Liver (tissue), 3 donors: Measurements from ENCODE around the gene OAS2.

ENCODE experiments used
- ATF3 ChIP-seq: IDR thresholded peaks from 2 replicates; pipeline ENCODE4 v1.6.1; 2016; ENCODE audit warnings: antibody characterized with exemption
- CTCF ChIP-seq: fragments of 150-350 bp; IDR thresholded peaks from 2 replicates; pipeline ENCODE4 v1.5.1; 2017; ENCODE audit warnings: improper control_type of control experiment, low read depth, low read length; ENCODE audit not compliant: missing input control
- EGR1 ChIP-seq, 2 donors: IDR thresholded peaks; 2 replicates each; pipeline ENCODE4 v1.6.1; 2016 to 2018; ENCODE audit warnings: antibody characterized with exemption in 2 of 2, low read depth in 2 of 2
- HNF4A ChIP-seq, 2 donors: conservative IDR thresholded peaks; 2 replicates each; pipeline ENCODE4 v1.6.1; 2016; ENCODE audit warnings: antibody characterized with exemption in 2 of 2, mild to moderate bottlenecking in 2 of 2
- HNF4G ChIP-seq: IDR thresholded peaks from 2 replicates; pipeline ENCODE4 v1.6.1; 2016; ENCODE audit warnings: antibody characterized with exemption
- NR2F2 ChIP-seq: IDR thresholded peaks from 2 replicates; pipeline ENCODE4 v1.6.1; 2016; ENCODE audit warnings: antibody characterized with exemption
- RAD21 ChIP-seq, 2 donors: IDR thresholded peaks; 2 replicates each; pipeline ENCODE4 v1.6.1; 2016; ENCODE audit warnings: antibody characterized with exemption in 2 of 2, mild to moderate bottlenecking in 2 of 2
- REST ChIP-seq: IDR thresholded peaks from 2 replicates; pipeline ENCODE4 v1.6.1; 2016; ENCODE audit warnings: antibody characterized with exemption, mild to moderate bottlenecking
- RXRA ChIP-seq, 2 donors: IDR thresholded peaks; 2 replicates each; pipeline ENCODE4 v1.6.1; 2017 to 2018; ENCODE audit warnings: antibody characterized with exemption in 2 of 2, mild to moderate bottlenecking in 1 of 2
- TAF1 ChIP-seq: conservative IDR thresholded peaks from 2 replicates; pipeline ENCODE4 v1.6.1; 2016; ENCODE audit warnings: antibody characterized with exemption, mild to moderate bottlenecking
- YY1 ChIP-seq: IDR thresholded peaks from 2 replicates; pipeline ENCODE4 v1.6.1; 2016; ENCODE audit warnings: antibody characterized with exemption, mild to moderate bottlenecking
- donor health status: healthy.
- donor health status: healthy.

- TF ChIP-seq REST, result no peak
- no peak for TF ChIP-seq CTCF
- no peak for TF ChIP-seq RXRA (IDR thresholded peaks at IDR 0.05)
- TF ChIP-seq HNF4G, result no peak
- TF ChIP-seq EGR1 (IDR thresholded peaks at IDR 0.05; ENCODE audit: low read depth in 2 of 2), result no peak
- TF ChIP-seq HNF4A (conservative IDR thresholded peaks at IDR 0.05), result no peak
- no peak for TF ChIP-seq RAD21 (IDR thresholded peaks at IDR 0.05)
- no peak for TF ChIP-seq TAF1
- TF ChIP-seq NR2F2, result no peak
- TF ChIP-seq YY1, result no peak
- TF ChIP-seq ATF3, result no peak
These were observed 29.5 kb upstream of the OAS2 start for GRCh38 chr12:112948806-112949205.
